H1 (cell line): ENCODE measurements around the gene MPST. TPM values are rescaled to one million over a fixed set of nuclear protein-coding genes. Genes with fewer than 3 reads are reported as not detected.

Experiments used
- CTCF ChIA-PET: fragments of 300-600 bp; sonication (Branson Sonifier 250); formaldehyde crosslinking; loops from one replicate; lab custom pipeline; 2021; ENCODE audit not compliant: partially characterized antibody; lab: Charles Lee
- POLR2A ChIA-PET: fragments of 300-600 bp; sonication (Branson Sonifier 250); formaldehyde crosslinking; loops from one replicate; lab custom pipeline; 2021; ENCODE audit warnings: inconsistent platforms; ENCODE audit not compliant: partially characterized antibody; lab: Charles Lee
- DNase-seq, 2 experiments: peaks; one replicate each; pipeline versions ENCODE4 v3.0.0 to v3.0.0-alpha.2; 2010 to 2022; ENCODE audit warnings: low spot score in 2 of 2, low read depth in 1 of 2, mixed read lengths in 1 of 2
- FAIRE-seq: peaks from 2 replicates; lab custom pipeline; 2011; peaks lifted over from hg19 to GRCh38; lab: Jason Lieb, UNC
- H2AFZ ChIP-seq: 2 replicates; pipeline ENCODE4 v1.8.1; 2012; ENCODE audit warnings: low read length, inconsistent platforms
- H2AK5ac ChIP-seq: 2 replicates; pipeline ENCODE4 v1.6.1; 2013; ENCODE audit warnings: low read depth, low read length
- H2BK120ac ChIP-seq: replicated peaks from 2 replicates; pipeline ENCODE3; 2013; ENCODE audit warnings: low read depth, low read length, inconsistent platforms
- H2BK12ac ChIP-seq: 2 replicates; pipeline ENCODE4 v1.6.1; 2013; ENCODE audit warnings: low read depth, low read length
- H2BK15ac ChIP-seq: 2 replicates; pipeline ENCODE4 v1.6.1; 2013; ENCODE audit warnings: low read length
- H2BK20ac ChIP-seq: 2 replicates; pipeline ENCODE4 v1.6.1; 2013; ENCODE audit warnings: low read length
- H2BK5ac ChIP-seq: 2 replicates; pipeline ENCODE4 v1.6.1; 2013; ENCODE audit warnings: low read depth, low read length
- H3K14ac ChIP-seq: 2 replicates; pipeline ENCODE4 v1.6.1; 2013; ENCODE audit warnings: inconsistent platforms; ENCODE audit not compliant: insufficient read length
- H3K18ac ChIP-seq: 2 replicates; pipeline ENCODE4 v1.6.1; 2013; ENCODE audit warnings: low read length; ENCODE audit errors: extremely low read depth
- H3K23ac ChIP-seq: 2 replicates; pipeline ENCODE4 v1.6.1; 2013; ENCODE audit warnings: inconsistent platforms; ENCODE audit not compliant: insufficient read length
- H3K23me2 ChIP-seq: 2 replicates; pipeline ENCODE4 v1.6.1; 2013; ENCODE audit warnings: low read depth, low read length
- H3K27ac ChIP-seq: 2 replicates; pipeline ENCODE4 v1.6.1; 2011; ENCODE audit warnings: low read depth, low read length, inconsistent platforms
- H3K27me3 ChIP-seq, 4 experiments: replicated peaks in 1 of 4; 1 replicate in 1 of 4; 2 replicates in 3 of 4; pipeline versions ENCODE4 v1.6.1 to v1.8.1; 2011 to 2013; ENCODE audit warnings: low read length in 3 of 4, mild to moderate bottlenecking in 3 of 4, inconsistent platforms in 2 of 4, mixed read lengths in 2 of 4, moderate library complexity in 1 of 4; ENCODE audit not compliant: control insufficient read depth in 3 of 4, insufficient read depth in 3 of 4; ENCODE audit errors: extremely low read depth in 1 of 4
- H3K36me3 ChIP-seq, 4 experiments: 2 replicates each; pipeline versions ENCODE4 v1.6.1 to v1.8.1; 2011 to 2013; ENCODE audit warnings: mild to moderate bottlenecking in 4 of 4, low read length in 3 of 4, moderate library complexity in 2 of 4, control low read depth in 1 of 4, inconsistent platforms in 1 of 4; ENCODE audit not compliant: insufficient read depth in 4 of 4, control insufficient read depth in 2 of 4
- H3K4ac ChIP-seq: replicated peaks from 2 replicates; pipeline ENCODE3; 2013; ENCODE audit warnings: low read length, low read depth, mixed read lengths, inconsistent platforms; ENCODE audit not compliant: insufficient read length
- H3K4me1 ChIP-seq, 4 experiments: replicated peaks in 1 of 4; 1 replicate in 1 of 4; 2 replicates in 3 of 4; pipeline versions ENCODE4 v1.6.1 to v1.8.1; 2011 to 2013; ENCODE audit warnings: low read length in 3 of 4, inconsistent platforms in 2 of 4, mixed read lengths in 1 of 4; ENCODE audit not compliant: insufficient read depth in 4 of 4, control insufficient read depth in 3 of 4
- H3K4me2 ChIP-seq, 2 experiments: 2 replicates each; pipeline versions ENCODE4 v1.6.1 to v1.8.1; 2011 to 2013; ENCODE audit warnings: low read depth in 2 of 2, low read length in 2 of 2, control low read depth in 1 of 2, inconsistent platforms in 1 of 2, mild to moderate bottlenecking in 1 of 2; ENCODE audit not compliant: insufficient read depth in 1 of 2
- H3K4me3 ChIP-seq, 4 experiments: fragments of 200-600, 300-600 bp in 1 of 4; sonication (generic), shearing (Covaris generic), sonication (Bioruptor Twin) in 1 of 4; 2 replicates each; pipeline versions ENCODE4 v1.5.1 to v1.8.1; 2011 to 2016; ENCODE audit warnings: low read length in 4 of 4, low read depth in 3 of 4, control low read depth in 2 of 4, inconsistent platforms in 2 of 4, mild to moderate bottlenecking in 2 of 4, mixed read lengths in 1 of 4, moderate library complexity in 1 of 4; ENCODE audit not compliant: insufficient read depth in 2 of 4; ENCODE audit errors: extremely low read depth in 1 of 4
- H3K56ac ChIP-seq: replicated peaks from 2 replicates; pipeline ENCODE3; 2013; ENCODE audit warnings: low read depth, mild to moderate bottlenecking, mixed read lengths, low read length, inconsistent platforms; ENCODE audit not compliant: insufficient read length
- H3K79me1 ChIP-seq: 2 replicates; pipeline ENCODE4 v1.6.1; 2013; ENCODE audit warnings: low read depth, low read length, control low read depth
- H3K79me2 ChIP-seq, 2 experiments: 2 replicates each; pipeline versions ENCODE4 v1.6.1 to v1.8.1; 2012 to 2013; ENCODE audit warnings: low read length in 2 of 2, mild to moderate bottlenecking in 2 of 2, inconsistent platforms in 1 of 2; ENCODE audit not compliant: insufficient read depth in 2 of 2, control insufficient read depth in 1 of 2
- H3K9ac ChIP-seq, 4 experiments: replicated peaks in 1 of 4; 1 replicate in 1 of 4; 2 replicates in 3 of 4; pipeline versions ENCODE4 v1.6.1 to v1.8.1; 2011 to 2013; ENCODE audit warnings: low read depth in 3 of 4, low read length in 3 of 4, control low read depth in 2 of 4, mild to moderate bottlenecking in 2 of 4, moderate library complexity in 2 of 4, inconsistent platforms in 1 of 4; ENCODE audit errors: extremely low read depth in 1 of 4
- H3K9me3 ChIP-seq, 2 experiments: 2 replicates each; pipeline versions ENCODE4 v1.6.1 to v1.8.1; 2012 to 2013; ENCODE audit warnings: mild to moderate bottlenecking in 2 of 2, moderate library complexity in 2 of 2, control low read depth in 1 of 2, inconsistent platforms in 1 of 2, low read depth in 1 of 2, low read length in 1 of 2, mixed read lengths in 1 of 2; ENCODE audit not compliant: insufficient read depth in 2 of 2
- H4K20me1 ChIP-seq, 2 experiments: replicated peaks in 1 of 2; 2 replicates each; pipeline versions ENCODE3 to v1.8.1; 2011 to 2013; ENCODE audit warnings: inconsistent platforms in 2 of 2, low read length in 2 of 2, mild to moderate bottlenecking in 1 of 2; ENCODE audit not compliant: insufficient read depth in 2 of 2, control insufficient read depth in 1 of 2
- H4K5ac ChIP-seq: 2 replicates; pipeline ENCODE4 v1.6.1; 2013; ENCODE audit warnings: low read length, low read depth, mixed read lengths, inconsistent platforms; ENCODE audit not compliant: insufficient read length
- H4K8ac ChIP-seq: 2 replicates; pipeline ENCODE4 v1.8.0; 2013; ENCODE audit warnings: mild to moderate bottlenecking, moderate library complexity, low read length, inconsistent platforms; ENCODE audit not compliant: insufficient read depth; ENCODE audit errors: extremely low read depth
- H4K91ac ChIP-seq: replicated peaks from 2 replicates; pipeline ENCODE3; 2013; ENCODE audit warnings: low read length, mixed read lengths, inconsistent platforms; ENCODE audit not compliant: insufficient read length
- CREB1 ChIP-seq: IDR thresholded peaks from 2 replicates; pipeline ENCODE4 v1.6.1; 2012; ENCODE audit warnings: inconsistent platforms
- CTBP2 ChIP-seq: IDR thresholded peaks from 2 replicates; pipeline ENCODE4 v1.7.0; 2011; ENCODE audit warnings: borderline replicate concordance, mild to moderate bottlenecking, moderate library complexity, mixed read lengths, low read length; ENCODE audit not compliant: insufficient read depth, insufficient read length
- HDAC6 ChIP-seq: IDR thresholded peaks from one replicate; pipeline ENCODE4 v1.7.1; 2012; ENCODE audit warnings: low read depth, mild to moderate bottlenecking, inconsistent platforms, low read length, moderate library complexity
- KDM1A ChIP-seq: fragments of 200-600, 300-600 bp; sonication (generic); IDR thresholded peaks from 2 replicates; pipeline ENCODE4 v1.7.1; 2016; ENCODE audit warnings: mild to moderate bottlenecking, low read length, borderline replicate concordance
- RXRA ChIP-seq: IDR thresholded peaks from 2 replicates; pipeline ENCODE4 v1.6.1; 2011; ENCODE audit warnings: low read depth, mild to moderate bottlenecking, low read length, moderate library complexity; ENCODE audit not compliant: insufficient read depth
- SP4 ChIP-seq: IDR thresholded peaks from 2 replicates; pipeline ENCODE4 v1.6.1; 2012; ENCODE audit warnings: low read length, inconsistent platforms
- WGBS, 2 experiments: shearing (Covaris generic) in 1 of 2; methylation state at CpG; one replicate each; pipeline versions ENCODE4 v1.1.6 to v1.1.7; 2013 to 2015; ENCODE audit warnings: low lambda C conversion rate in 2 of 2, mixed read lengths in 2 of 2, inconsistent platforms in 1 of 2, low coverage in 1 of 2, missing lambda C conversion rate in 1 of 2; ENCODE audit not compliant: insufficient replicate concordance in 2 of 2, insufficient coverage in 1 of 2, insufficient read length in 1 of 2; ENCODE audit errors: extremely low coverage in 1 of 2, missing lambda C conversion rate in 1 of 2; 5-methylcytosine and 5-hydroxymethylcytosine counted together
- polyA plus RNA-seq, 7 experiments: library from polyadenylated mRNA; depleted of rRNA in 3 of 7; stranded (reverse) in 5 of 7; unstranded in 2 of 7; fragments of >200 nt in 5 of 7; fragments of 200-250 nt in 2 of 7; gene quantifications; 1 replicate in 5 of 7; 2 replicates in 1 of 7; 4 replicates in 1 of 7; pipeline versions ENCODE4 v1.2.1 to v1.2.3, GENCODE V29; 2011 to 2013; ENCODE audit warnings: missing spikeins in 2 of 7, mixed read lengths in 2 of 7
- total RNA-seq: library from RNA; stranded (reverse); fragmentation: NEBNext Ultra II Directional; extraction: Animal tissue kit (Norgen Biotek cat#: 25700); gene quantifications from 2 replicates; pipeline ENCODE4 v1.2.1, GENCODE V29; 2021
- TF ChIP-seq, protein P1 (sequence below), 3 experiments: IDR thresholded peaks; 1 replicate in 2 of 3; 2 replicates in 1 of 3; pipeline versions ENCODE4 v1.5.1 to v1.6.1; 2011; ENCODE audit warnings: low read length in 3 of 3, mild to moderate bottlenecking in 3 of 3, inconsistent platforms in 2 of 3, low read depth in 1 of 3, moderate library complexity in 1 of 3; ENCODE audit not compliant: insufficient read depth in 1 of 3; ENCODE audit errors: control extremely low read depth in 1 of 3

The MPST gene
- total and polyA plus RNA-seq, 2 of the 8 experiments (the other 6 are each of a cell fraction or from before 2014, with no cell fraction given): 86.0 to 124 TPM

DNA sequence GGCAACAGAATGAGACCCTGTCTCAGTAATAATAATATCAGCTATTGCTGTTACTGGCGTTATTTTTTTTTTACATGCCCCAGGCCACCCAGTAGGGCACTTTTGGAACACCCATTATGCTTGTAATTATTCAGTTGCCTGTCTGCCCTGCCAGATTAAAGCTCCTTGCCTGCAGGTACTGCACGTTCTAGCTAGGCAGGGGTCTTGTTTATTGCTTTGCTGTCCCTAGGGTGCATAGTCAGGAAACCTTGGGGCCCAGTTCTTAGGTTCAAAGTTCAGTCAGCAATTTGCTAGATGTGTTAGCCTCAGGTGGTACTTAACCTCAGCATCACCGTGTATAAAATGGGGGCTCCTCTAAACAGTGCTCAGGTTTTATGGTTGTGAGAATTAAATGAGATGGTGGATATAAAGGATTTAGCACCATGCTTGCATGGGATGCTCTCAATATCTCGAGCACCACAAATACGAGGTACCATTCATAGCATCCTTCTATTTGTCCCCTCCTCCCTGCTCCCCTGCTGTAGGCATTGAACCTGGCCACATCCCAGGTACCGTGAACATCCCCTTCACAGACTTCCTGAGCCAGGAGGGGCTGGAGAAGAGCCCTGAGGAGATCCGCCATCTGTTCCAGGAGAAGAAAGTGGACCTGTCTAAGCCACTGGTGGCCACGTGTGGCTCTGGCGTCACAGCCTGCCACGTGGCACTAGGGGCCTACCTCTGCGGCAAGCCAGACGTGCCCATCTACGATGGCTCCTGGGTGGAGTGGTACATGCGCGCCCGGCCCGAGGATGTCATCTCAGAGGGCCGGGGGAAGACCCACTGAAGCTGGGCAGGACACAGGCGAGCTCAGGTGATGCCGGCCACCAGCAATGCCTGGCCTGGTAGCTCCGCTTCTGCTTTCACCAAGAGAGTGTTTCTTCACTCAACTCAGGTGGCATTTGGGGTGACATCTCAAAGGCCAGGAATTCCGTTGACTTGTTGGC lies 9.4 kb downstream of the MPST start:
- H2BK120ac ChIP-seq: no peak overlapping the region
- H3K36me3 ChIP-seq: peaks cover 3 to 51% (median 20%) of the 10 kb centered on the region in 4 experiments
- H3K79me2 ChIP-seq: no peaks in the 10 kb centered on the region; a peak in 1 of 4 replicates
- no peaks in the 10 kb centered on the region for H3K27me3 ChIP-seq
- H3K56ac ChIP-seq: no peak overlapping the region
- 90% methylated on average over 22 of the region's 22 CpGs; no CpG with 5 or more reads in 1 of the 2 experiments for WGBS, 2 experiments
- no peak overlapping the region for H4K5ac ChIP-seq
- H3K14ac ChIP-seq: no peak overlapping the region
- peaks cover 4 to 20% of the 10 kb centered on the region in 2 experiments for H4K20me1 ChIP-seq
- no peak overlapping the region for H3K23ac ChIP-seq
- no peak overlapping the region for H4K91ac ChIP-seq
- no peak overlapping the region for H2BK12ac ChIP-seq
- no peak overlapping the region for H3K4me2 ChIP-seq
- ChIA-PET CTCF (interaction anchor here (1.0 to 5.7 kb wide), 9 partner anchors 8 to 172 kb away, joined by 3 to 56 read pairs (median 4); partner anchors contain the start of genes MPST and TST), POLR2A (interaction anchor here (1.5 to 5.0 kb wide), 3 partner anchors 10 to 15 kb away, joined by 3 to 33 read pairs (median 13); partner anchors contain the start of genes MPST and TST)
- H3K9ac ChIP-seq: no peak overlapping the region
- H3K4me1 ChIP-seq: peaks cover 0 to 11% (median 6%) of the 10 kb centered on the region in 4 experiments; a peak in 5 of 7 replicates
- DNase-seq (no peak), FAIRE-seq (no peak)
- H2BK15ac ChIP-seq: no peak overlapping the region
- no peaks in the 10 kb centered on the region for H3K23me2 ChIP-seq
- no peak overlapping the region for H3K4me3 ChIP-seq
- H3K27ac ChIP-seq: no peak overlapping the region
- no peak overlapping the region for H3K4ac ChIP-seq
- H2AFZ ChIP-seq: no peak overlapping the region
- H2BK5ac ChIP-seq: no peak overlapping the region
- H3K9me3 ChIP-seq: no peaks in the 10 kb centered on the region
- no peak overlapping the region for H3K18ac ChIP-seq
- H4K8ac ChIP-seq: no peak overlapping the region
- peaks cover 4% of the 10 kb centered on the region; the same call in 1 of the 2 replicates for H3K79me1 ChIP-seq
- TF ChIP-seq SP4: no peak
- no peak for TF ChIP-seq CREB1
- TF ChIP-seq, protein P1, sequence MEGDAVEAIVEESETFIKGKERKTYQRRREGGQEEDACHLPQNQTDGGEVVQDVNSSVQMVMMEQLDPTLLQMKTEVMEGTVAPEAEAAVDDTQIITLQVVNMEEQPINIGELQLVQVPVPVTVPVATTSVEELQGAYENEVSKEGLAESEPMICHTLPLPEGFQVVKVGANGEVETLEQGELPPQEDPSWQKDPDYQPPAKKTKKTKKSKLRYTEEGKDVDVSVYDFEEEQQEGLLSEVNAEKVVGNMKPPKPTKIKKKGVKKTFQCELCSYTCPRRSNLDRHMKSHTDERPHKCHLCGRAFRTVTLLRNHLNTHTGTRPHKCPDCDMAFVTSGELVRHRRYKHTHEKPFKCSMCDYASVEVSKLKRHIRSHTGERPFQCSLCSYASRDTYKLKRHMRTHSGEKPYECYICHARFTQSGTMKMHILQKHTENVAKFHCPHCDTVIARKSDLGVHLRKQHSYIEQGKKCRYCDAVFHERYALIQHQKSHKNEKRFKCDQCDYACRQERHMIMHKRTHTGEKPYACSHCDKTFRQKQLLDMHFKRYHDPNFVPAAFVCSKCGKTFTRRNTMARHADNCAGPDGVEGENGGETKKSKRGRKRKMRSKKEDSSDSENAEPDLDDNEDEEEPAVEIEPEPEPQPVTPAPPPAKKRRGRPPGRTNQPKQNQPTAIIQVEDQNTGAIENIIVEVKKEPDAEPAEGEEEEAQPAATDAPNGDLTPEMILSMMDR (IDR thresholded peaks at IDR 0.05; ENCODE audit: control extremely low read depth in 1 of 3, insufficient read depth in 1 of 3, low read depth in 1 of 3, low read length in 3 of 3): no peak
- no peak for TF ChIP-seq CTBP2
- TF ChIP-seq RXRA: no peak
- no peak for TF ChIP-seq KDM1A
- TF ChIP-seq HDAC6: no peak
- no peak overlapping the region for H2AK5ac ChIP-seq
- no peak overlapping the region for H2BK20ac ChIP-seq
